ENCODE data around the gene HIPK3. TPM values are rescaled to one million over a fixed set of nuclear protein-coding genes. Genes with fewer than 3 reads are reported as not detected.

HIPK3 gene
- total and polyA plus RNA-seq, 2 experiments from 2014 or later: 5.5 to 29.8 TPM

GRCh38 chr11:33292311-33292710 lies 35.1 kb downstream of the HIPK3 start:
- no peak for DNase-seq (ENCODE audit: low spot score)
- Mint-ChIP-seq H3K4me3 (no peak overlapping the region), H3K27me3 (ENCODE audit: insufficient read depth, low read depth, poor library complexity) (no peaks in the 10 kb centered on the region), H3K4me1 (no peaks in the 10 kb centered on the region; the same call in 2 of the 3 replicates), H3K27ac (no peak overlapping the region), H3K36me3 (ENCODE audit: low read depth) (peaks cover 8% of the 10 kb centered on the region; the same call in 2 of the 3 replicates), H3K9me3 (peaks cover 3% of the 10 kb centered on the region; the same call in 1 of the 3 replicates)
- no peak overlapping the region for H3K4me2 ChIP-seq
- H3K4me3 ChIP-seq: no peak overlapping the region
- peak; percentile 34; the same call in 1 of the 3 replicates for ATAC-seq
- no peak overlapping the region for H2AFZ ChIP-seq
- no peaks in the 10 kb centered on the region for H3K9me2 ChIP-seq (ENCODE audit: insufficient read depth)
- no peak for TF ChIP-seq ZNF114 (CRISPR knock-in tag; IDR thresholded peaks at IDR 0.05)
- TF ChIP-seq STAT1 (IDR thresholded peaks at IDR 0.05; ENCODE audit: unreplicated experiment): no peak
- no peaks in the 10 kb centered on the region for H3K4me1 ChIP-seq (ENCODE audit: insufficient read depth)
- peaks cover 50% of the 10 kb centered on the region for H3K79me2 ChIP-seq (replicated peaks; ENCODE audit: insufficient read depth)
- no peaks in the 10 kb centered on the region for H3K27me3 ChIP-seq (ENCODE audit: insufficient read depth)
- no peaks in the 10 kb centered on the region for H3K36me3 ChIP-seq (ENCODE audit: insufficient read depth)
- H3F3A ChIP-seq (replicated peaks; ENCODE audit: low read depth): no peaks in the 10 kb centered on the region
- H4K20me1 ChIP-seq (replicated peaks; ENCODE audit: insufficient read depth): no peaks in the 10 kb centered on the region; the same call in 1 of the 2 replicates
- H3K27ac ChIP-seq (ENCODE audit: low read depth): no peak overlapping the region

DNA sequence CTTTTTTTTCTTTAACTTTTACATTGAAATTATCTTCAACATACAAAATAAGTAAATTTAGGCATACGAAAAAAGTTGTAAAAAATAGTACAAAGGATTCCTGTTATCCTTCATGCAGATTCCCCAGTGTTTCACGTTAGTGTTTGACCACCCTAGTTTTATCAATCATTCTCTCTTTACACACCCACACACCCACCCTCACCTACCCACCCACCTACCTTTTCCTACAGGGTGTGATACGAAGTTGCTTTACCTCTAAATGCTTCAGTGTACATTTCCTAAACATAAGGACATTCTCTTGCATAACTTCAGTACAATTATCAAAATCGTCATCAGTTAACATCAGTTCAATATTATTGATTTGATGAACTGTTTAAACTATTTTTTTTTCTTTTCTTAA lies 37.0 kb downstream of the HIPK3 start:
- H3K4me3 ChIP-seq: no peak overlapping the region
- no peaks in the 10 kb centered on the region for H3K27me3 ChIP-seq (ENCODE audit: insufficient read depth)
- ATAC-seq (no peak), DNase-seq (ENCODE audit: low spot score) (no peak)
- Mint-ChIP-seq H3K27me3 (ENCODE audit: insufficient read depth, low read depth, poor library complexity) (peaks cover 2% of the 10 kb centered on the region), H3K27ac (no peak overlapping the region), H3K4me3 (no peak overlapping the region), H3K9me3 (peaks cover 4% of the 10 kb centered on the region; the same call in 1 of the 3 replicates), H3K4me1 (no peaks in the 10 kb centered on the region; the same call in 2 of the 3 replicates), H3K36me3 (ENCODE audit: low read depth) (peaks cover 13% of the 10 kb centered on the region; the same call in 2 of the 3 replicates)
- H3K9me2 ChIP-seq (ENCODE audit: insufficient read depth): no peaks in the 10 kb centered on the region
- no peaks in the 10 kb centered on the region for H3F3A ChIP-seq (replicated peaks; ENCODE audit: low read depth)
- H2AFZ ChIP-seq: no peak overlapping the region
- no peak overlapping the region for H3K27ac ChIP-seq (ENCODE audit: low read depth)
- H3K79me2 ChIP-seq (replicated peaks; ENCODE audit: insufficient read depth): peaks cover 68% of the 10 kb centered on the region
- peaks cover 5% of the 10 kb centered on the region; the same call in 1 of the 2 replicates for H3K36me3 ChIP-seq (ENCODE audit: insufficient read depth)
- no peak overlapping the region for H3K4me2 ChIP-seq
- no peaks in the 10 kb centered on the region for H3K4me1 ChIP-seq (ENCODE audit: insufficient read depth)
- H4K20me1 ChIP-seq (replicated peaks; ENCODE audit: insufficient read depth): no peaks in the 10 kb centered on the region; the same call in 1 of the 2 replicates
- TF ChIP-seq, protein P1, sequence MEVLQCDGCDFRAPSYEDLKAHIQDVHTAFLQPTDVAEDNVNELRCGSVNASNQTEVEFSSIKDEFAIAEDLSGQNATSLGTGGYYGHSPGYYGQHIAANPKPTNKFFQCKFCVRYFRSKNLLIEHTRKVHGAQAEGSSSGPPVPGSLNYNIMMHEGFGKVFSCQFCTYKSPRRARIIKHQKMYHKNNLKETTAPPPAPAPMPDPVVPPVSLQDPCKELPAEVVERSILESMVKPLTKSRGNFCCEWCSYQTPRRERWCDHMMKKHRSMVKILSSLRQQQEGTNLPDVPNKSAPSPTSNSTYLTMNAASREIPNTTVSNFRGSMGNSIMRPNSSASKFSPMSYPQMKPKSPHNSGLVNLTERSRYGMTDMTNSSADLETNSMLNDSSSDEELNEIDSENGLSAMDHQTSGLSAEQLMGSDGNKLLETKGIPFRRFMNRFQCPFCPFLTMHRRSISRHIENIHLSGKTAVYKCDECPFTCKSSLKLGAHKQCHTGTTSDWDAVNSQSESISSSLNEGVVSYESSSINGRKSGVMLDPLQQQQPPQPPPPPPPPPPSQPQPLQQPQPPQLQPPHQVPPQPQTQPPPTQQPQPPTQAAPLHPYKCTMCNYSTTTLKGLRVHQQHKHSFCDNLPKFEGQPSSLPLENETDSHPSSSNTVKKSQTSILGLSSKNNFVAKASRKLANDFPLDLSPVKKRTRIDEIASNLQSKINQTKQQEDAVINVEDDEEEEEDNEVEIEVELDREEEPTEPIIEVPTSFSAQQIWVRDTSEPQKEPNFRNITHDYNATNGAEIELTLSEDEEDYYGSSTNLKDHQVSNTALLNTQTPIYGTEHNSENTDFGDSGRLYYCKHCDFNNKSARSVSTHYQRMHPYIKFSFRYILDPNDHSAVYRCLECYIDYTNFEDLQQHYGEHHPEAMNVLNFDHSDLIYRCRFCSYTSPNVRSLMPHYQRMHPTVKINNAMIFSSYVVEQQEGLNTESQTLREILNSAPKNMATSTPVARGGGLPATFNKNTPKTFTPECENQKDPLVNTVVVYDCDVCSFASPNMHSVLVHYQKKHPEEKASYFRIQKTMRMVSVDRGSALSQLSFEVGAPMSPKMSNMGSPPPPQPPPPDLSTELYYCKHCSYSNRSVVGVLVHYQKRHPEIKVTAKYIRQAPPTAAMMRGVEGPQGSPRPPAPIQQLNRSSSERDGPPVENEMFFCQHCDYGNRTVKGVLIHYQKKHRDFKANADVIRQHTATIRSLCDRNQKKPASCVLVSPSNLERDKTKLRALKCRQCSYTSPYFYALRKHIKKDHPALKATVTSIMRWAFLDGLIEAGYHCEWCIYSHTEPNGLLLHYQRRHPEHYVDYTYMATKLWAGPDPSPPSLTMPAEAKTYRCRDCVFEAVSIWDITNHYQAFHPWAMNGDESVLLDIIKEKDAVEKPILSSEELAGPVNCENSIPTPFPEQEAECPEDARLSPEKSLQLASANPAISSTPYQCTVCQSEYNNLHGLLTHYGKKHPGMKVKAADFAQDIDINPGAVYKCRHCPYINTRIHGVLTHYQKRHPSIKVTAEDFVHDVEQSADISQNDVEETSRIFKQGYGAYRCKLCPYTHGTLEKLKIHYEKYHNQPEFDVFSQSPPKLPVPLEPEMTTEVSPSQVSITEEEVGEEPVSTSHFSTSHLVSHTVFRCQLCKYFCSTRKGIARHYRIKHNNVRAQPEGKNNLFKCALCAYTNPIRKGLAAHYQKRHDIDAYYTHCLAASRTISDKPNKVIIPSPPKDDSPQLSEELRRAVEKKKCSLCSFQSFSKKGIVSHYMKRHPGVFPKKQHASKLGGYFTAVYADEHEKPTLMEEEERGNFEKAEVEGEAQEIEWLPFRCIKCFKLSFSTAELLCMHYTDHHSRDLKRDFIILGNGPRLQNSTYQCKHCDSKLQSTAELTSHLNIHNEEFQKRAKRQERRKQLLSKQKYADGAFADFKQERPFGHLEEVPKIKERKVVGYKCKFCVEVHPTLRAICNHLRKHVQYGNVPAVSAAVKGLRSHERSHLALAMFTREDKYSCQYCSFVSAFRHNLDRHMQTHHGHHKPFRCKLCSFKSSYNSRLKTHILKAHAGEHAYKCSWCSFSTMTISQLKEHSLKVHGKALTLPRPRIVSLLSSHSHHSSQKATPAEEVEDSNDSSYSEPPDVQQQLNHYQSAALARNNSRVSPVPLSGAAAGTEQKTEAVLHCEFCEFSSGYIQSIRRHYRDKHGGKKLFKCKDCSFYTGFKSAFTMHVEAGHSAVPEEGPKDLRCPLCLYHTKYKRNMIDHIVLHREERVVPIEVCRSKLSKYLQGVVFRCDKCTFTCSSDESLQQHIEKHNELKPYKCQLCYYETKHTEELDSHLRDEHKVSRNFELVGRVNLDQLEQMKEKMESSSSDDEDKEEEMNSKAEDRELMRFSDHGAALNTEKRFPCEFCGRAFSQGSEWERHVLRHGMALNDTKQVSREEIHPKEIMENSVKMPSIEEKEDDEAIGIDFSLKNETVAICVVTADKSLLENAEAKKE (CRISPR knock-in tag; IDR thresholded peaks at IDR 0.05): no peak
- TF ChIP-seq ZNF114 (CRISPR knock-in tag; IDR thresholded peaks at IDR 0.05): no peak
- no peak for TF ChIP-seq STAT1 (IDR thresholded peaks at IDR 0.05; ENCODE audit: unreplicated experiment)
- TF ChIP-seq EZH2 (IDR thresholded peaks at IDR 0.05; ENCODE audit: low read depth, unreplicated experiment): no peak
- no peak for TF ChIP-seq REST (IDR thresholded peaks at IDR 0.05; ENCODE audit: unreplicated experiment)
- no peak for TF ChIP-seq NANOG (IDR thresholded peaks at IDR 0.05; ENCODE audit: borderline replicate concordance)
- TF ChIP-seq CREB1 (CRISPR knock-in tag; IDR thresholded peaks at IDR 0.05; ENCODE audit: low read depth): no peak
- no peak for TF ChIP-seq ETS1 (IDR thresholded peaks at IDR 0.05)
- no peak for TF ChIP-seq EZH2phosphoT487 (IDR thresholded peaks at IDR 0.05; ENCODE audit: unreplicated experiment)
